ENCODE results near the gene CYB5R2.

DNA sequence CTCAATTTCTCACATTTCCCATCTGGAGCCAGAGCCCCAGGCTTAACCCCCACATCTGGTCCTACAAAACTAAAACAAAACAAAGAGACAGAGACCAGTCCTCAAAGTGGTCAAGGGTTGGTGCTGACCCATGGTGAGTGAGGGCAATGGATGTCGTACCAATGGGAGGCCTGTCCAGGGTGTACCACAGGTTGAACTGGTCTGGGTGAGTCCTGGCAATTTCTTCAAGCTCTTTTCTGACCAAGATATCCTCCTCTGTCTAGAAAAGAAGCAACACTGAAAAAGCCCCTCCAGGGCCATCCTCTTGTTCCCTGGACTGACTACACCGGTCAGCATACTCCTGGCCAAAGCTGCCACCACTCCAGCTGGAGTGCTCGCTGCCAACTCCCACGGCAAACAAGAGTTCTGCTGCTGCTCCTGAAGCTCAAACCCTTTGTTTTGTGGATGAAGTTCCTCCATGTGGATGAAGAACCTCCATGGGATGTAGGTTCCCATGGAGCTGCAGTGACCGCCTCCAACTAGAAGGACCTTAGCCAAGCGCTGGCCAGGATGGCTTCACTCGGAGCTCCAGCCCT is 6.9 kb downstream of the CYB5R2 start:
- TF ChIP-seq, protein P1, sequence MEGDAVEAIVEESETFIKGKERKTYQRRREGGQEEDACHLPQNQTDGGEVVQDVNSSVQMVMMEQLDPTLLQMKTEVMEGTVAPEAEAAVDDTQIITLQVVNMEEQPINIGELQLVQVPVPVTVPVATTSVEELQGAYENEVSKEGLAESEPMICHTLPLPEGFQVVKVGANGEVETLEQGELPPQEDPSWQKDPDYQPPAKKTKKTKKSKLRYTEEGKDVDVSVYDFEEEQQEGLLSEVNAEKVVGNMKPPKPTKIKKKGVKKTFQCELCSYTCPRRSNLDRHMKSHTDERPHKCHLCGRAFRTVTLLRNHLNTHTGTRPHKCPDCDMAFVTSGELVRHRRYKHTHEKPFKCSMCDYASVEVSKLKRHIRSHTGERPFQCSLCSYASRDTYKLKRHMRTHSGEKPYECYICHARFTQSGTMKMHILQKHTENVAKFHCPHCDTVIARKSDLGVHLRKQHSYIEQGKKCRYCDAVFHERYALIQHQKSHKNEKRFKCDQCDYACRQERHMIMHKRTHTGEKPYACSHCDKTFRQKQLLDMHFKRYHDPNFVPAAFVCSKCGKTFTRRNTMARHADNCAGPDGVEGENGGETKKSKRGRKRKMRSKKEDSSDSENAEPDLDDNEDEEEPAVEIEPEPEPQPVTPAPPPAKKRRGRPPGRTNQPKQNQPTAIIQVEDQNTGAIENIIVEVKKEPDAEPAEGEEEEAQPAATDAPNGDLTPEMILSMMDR (IDR thresholded peaks at IDR 0.05), result no peak
- TF ChIP-seq EP300 (IDR thresholded peaks at IDR 0.05), result no peak
- no peak for TF ChIP-seq POLR2AphosphoS5 (IDR thresholded peaks at IDR 0.05)
- no peak for TF ChIP-seq POLR2A (IDR thresholded peaks at IDR 0.05)

Data from stomach (tissue), 4 donors.